CD4-positive, alpha-beta T cell treated with Interleukin-4 for 1 hour (primary cell): ENCODE data around the gene ADAMTSL1.

Source experiments
- DNase-seq, 2 donors: peaks; one replicate each; pipeline ENCODE4 v3.0.0-alpha.2; 2020 to 2022

ADAMTSL1 gene

GRCh38 chr9:18673179-18673578, 199.2 kb downstream of the ADAMTSL1 start:
- no peak for DNase-seq

- DNase-seq, result no peak
Measured at GRCh38 chr9:18675332-18675731, 201.4 kb downstream of the ADAMTSL1 start.

- DNase-seq, result no peak
Measured at GRCh38 chr9:18675973-18676372, 202.0 kb downstream of the ADAMTSL1 start.

DNA sequence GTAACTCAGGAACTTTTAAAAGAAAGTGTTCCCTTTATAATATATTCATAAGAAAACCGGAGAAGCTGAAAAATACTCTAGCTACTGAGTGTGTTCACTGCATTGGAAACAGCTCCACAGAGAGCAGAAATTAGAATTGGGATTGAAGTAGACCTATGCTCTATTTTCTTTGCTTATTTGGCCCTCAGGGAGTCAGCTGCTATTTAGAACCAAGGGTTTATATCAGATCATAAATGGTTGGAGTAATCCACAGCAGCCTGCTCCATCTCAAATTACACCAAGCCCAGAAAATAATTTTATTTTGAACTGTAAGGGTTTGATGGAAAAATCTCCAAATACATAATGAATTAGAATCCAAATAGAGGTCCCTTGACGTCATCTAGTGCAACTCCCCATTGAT, 202.6 kb downstream of the ADAMTSL1 start:
- DNase-seq, result no peak

GRCh38 chr9:18678821-18679590, 205.1 kb downstream of the ADAMTSL1 start:
- DNase-seq, result no peak

- DNase-seq, result no peak
Measured at GRCh38 chr9:18682907-18683306, 209.0 kb downstream of the ADAMTSL1 start.

DNA sequence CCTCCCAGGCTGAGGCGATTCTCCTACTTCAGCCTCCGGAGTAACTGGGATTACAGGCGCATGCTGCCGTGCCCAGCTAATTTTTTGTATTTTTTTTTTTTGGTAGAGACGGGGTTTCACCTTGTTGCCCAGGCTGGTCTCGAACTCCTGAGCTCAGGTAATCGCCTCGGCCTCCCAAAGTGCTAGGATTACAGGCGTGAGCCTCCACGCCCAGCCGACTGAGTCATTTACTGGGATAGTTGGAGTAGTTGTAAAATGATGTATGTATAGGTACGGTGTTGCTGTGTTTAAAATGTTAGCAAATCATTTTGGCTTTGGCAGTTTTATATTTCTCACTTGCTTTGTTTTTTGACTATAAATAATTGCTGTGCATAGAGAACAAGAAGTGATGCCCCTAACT, 209.4 kb downstream of the ADAMTSL1 start:
- no peak for DNase-seq

GRCh38 chr9:18683851-18684250, 209.9 kb downstream of the ADAMTSL1 start:
- DNase-seq, result no peak

GRCh38 chr9:18684593-18685317, 210.8 kb downstream of the ADAMTSL1 start:
- no peak for DNase-seq

GRCh38 chr9:18688581-18689565, 214.9 kb downstream of the ADAMTSL1 start:
- DNase-seq, result no peak

DNA sequence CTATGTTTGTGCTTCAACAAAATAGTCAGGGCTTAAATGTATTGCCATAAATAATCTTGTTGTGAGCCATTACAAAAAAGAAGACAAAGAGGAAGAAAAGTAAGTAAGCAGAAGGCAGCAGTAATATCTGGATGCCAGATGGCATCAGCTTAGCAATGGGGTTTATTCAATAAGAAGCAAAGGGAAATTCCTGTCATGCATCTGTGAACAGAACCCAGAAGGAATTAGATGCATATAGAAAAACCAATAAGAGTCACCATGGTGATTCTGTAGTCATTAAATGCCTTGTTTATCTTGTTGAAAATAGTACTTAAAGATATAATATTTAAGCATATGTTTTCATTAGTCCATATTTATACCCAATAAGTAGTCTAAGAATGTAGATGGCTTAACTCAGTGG, 216.0 kb downstream of the ADAMTSL1 start:
- no peak for DNase-seq

DNA sequence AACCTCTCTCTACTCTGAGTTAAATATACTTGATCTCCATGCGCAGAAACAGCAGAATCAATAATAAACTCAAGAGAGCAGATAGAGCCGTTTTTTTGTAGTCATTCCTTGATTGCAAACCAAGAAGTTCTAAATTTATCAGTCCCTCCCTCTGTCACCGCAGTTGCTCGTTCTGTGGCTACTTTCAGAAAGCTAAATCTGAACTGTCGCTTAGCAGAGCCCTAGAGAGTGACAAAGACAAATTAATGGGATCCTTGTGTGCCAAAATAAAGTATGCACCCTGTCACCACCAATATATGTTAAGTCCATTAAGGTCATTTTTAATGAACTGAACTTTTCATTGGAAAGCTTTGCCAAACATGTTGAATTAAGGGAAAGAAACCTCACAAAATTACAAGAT, 218.3 kb downstream of the ADAMTSL1 start:
- DNase-seq, result no peak

DNA sequence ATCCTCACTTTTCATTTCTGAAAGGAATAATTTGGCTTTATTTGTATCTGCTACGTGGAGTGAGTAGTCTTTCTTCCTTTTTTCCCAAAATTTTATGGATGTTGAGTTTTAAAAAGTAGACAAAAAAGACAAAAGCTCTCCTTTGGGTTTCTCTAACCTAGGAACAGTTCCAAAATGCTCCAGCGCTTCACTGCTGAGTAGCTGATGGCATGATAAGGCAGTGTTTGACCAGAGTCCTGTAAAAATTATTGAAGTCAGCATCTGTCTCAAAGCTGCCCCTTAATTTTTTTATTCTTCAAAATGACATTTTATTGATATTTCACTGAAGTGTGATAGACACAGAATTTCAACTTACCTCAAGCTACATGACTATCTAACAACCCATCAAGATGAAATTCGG, 219.0 kb downstream of the ADAMTSL1 start:
- no peak for DNase-seq

DNA sequence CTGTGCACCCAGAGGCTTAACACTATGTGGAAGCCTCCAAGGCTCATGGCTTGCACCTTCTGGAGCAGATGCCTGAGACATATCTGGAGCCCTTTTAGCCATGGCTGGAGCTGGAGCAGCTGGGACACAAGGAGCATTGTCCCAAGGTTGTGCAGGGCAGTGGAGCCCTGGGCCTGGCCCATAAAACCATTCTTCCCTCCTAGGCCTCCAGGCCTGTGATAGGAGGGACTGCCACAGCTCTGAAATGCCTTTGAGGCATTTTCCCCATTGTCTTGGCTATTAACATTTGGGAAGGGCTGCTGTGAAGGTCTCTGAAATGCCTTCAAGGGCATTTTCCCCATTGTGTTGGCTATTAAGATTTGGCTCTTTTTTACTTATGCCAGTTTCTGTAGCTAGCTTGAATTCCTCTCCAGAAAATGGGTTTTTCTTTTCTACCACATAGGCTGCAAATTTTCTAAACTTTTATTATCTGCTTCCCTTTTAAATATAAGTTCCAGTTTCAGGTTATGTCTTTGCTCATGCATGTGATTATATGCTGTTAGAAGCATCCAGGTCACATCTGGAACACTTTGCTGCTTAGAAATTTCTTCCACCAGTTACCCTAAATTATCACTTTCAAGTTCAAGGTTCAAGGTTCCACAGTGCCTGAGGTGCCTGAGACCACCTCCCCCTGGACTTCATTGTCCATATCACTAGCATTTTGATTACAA, 221.2 kb downstream of the ADAMTSL1 start:
- no peak for DNase-seq

DNA sequence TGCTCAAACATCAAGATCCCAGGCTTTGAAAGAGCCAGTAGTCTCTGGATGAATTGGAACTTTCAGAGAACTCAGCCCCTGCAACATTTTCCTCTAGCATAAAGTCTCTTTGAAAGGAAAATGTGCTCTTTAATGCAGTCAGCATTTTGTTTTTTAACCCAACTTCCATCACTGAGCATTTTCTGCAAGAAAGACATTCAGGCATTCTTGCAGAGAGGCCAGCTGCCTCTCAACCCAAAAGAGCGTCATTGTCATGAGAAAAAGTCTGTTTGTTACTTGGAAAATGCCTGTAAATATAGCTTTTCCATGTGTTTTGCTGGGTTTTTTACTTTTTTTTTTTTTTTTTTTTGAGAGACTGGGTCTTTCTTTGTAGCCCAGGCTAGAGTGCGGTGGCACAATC, 225.0 kb downstream of the ADAMTSL1 start:
- DNase-seq, result no peak

GRCh38 chr9:18699764-18700163, 225.8 kb downstream of the ADAMTSL1 start:
- DNase-seq, result no peak

DNA sequence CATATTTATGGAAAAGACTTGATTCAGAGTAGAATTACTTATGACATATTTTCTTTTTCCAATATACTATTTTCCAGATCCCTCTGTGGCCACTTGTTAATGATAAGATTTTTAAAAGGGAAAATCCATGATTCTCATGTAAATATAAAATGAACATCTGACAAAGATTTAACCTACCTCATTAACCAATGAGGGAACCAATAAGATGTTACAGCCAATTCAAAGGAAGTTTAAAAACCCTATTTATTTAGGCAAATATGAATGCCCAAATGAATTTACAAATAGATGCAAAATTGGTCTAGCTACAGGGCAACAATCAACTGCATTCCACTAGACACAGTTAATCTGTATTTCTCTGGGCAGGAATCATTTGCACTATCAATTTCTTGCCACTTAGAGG, 226.8 kb downstream of the ADAMTSL1 start:
- DNase-seq, result no peak

- no peak for DNase-seq
Measured at GRCh38 chr9:18703151-18703900, 229.4 kb downstream of the ADAMTSL1 start.

- DNase-seq, result no peak
Measured at GRCh38 chr9:18703901-18704379, 230.0 kb downstream of the ADAMTSL1 start.

DNA sequence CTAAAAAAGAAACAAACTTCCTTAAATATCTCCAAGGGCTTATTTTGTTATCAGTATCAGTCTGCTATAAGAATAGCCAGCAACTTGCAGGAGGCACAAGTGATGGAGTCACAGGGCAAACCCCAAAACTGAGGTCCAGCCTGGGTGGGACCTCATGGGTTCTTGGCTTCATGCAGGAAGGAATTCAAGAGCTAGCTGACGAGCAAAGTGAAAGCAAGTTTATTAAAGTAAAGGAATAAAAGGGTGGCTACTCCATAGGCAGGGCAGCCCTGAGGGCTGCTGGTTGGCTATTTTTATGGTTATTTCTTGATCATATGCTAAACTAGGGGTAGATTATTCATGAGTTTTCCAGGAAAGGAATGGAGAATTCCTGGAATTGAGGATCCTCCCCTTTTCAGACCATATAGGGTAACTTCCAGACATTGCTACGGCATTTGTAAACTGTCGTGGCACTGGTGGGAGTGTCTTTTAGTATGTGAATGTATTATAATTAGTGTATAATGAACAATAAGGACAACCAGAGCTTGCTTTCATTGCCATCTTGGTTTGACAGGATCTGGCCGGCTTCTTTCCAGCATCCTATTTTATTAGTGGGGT, 231.9 kb downstream of the ADAMTSL1 start:
- DNase-seq, result no peak

DNA sequence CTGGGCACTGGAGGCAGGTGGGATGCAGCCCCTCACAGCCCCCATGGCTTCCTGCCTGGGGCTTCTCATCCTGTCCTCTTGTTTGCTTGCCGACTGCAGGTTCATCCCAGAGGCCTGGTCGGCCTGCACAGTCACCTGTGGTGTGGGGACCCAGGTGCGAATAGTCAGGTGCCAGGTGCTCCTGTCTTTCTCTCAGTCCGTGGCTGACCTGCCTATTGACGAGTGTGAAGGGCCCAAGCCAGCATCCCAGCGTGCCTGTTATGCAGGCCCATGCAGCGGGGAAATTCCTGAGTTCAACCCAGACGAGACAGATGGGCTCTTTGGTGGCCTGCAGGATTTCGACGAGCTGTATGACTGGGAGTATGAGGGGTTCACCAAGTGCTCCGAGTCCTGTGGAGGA, 232.7 kb downstream of the ADAMTSL1 start:
- no peak for DNase-seq
